Measurements from ENCODE around the gene STK35.

- TF ChIP-seq, protein P1, sequence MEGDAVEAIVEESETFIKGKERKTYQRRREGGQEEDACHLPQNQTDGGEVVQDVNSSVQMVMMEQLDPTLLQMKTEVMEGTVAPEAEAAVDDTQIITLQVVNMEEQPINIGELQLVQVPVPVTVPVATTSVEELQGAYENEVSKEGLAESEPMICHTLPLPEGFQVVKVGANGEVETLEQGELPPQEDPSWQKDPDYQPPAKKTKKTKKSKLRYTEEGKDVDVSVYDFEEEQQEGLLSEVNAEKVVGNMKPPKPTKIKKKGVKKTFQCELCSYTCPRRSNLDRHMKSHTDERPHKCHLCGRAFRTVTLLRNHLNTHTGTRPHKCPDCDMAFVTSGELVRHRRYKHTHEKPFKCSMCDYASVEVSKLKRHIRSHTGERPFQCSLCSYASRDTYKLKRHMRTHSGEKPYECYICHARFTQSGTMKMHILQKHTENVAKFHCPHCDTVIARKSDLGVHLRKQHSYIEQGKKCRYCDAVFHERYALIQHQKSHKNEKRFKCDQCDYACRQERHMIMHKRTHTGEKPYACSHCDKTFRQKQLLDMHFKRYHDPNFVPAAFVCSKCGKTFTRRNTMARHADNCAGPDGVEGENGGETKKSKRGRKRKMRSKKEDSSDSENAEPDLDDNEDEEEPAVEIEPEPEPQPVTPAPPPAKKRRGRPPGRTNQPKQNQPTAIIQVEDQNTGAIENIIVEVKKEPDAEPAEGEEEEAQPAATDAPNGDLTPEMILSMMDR (IDR thresholded peaks at IDR 0.05) = no peak
- TF ChIP-seq POLR2AphosphoS5 (IDR thresholded peaks at IDR 0.05) = no peak
Observed at GRCh38 chr20:2135013-2135412, 33.4 kb downstream of the STK35 start.
